Neural cell (in vitro differentiated cells): ENCODE data around the gene NDST1. TPM values are rescaled to one million over a fixed set of nuclear protein-coding genes. Genes with fewer than 3 reads are reported as not detected.

ENCODE experiments used
- H2AFZ ChIP-seq: fragments of 200-600, 300-800 bp; sonication (generic), shearing (Covaris generic); 2 replicates; pipeline ENCODE4 v1.6.0; 2014; ENCODE audit warnings: low read depth, mild to moderate bottlenecking, antibody characterized with exemption, low read length, moderate library complexity
- H3F3A ChIP-seq: fragments of 200-600 bp; shearing (Covaris generic); 2 replicates; pipeline ENCODE4 v1.6.1; 2016; ENCODE audit warnings: mild to moderate bottlenecking, moderate library complexity, mixed read lengths, antibody characterized with exemption, low read length; ENCODE audit not compliant: insufficient read depth, poor library complexity, severe bottlenecking
- H3K27ac ChIP-seq: fragments of 200-600, 300-800 bp; sonication (generic), shearing (Covaris generic); 2 replicates; pipeline ENCODE4 v1.5.1; 2014; ENCODE audit warnings: mild to moderate bottlenecking, low read length, moderate library complexity
- H3K27me3 ChIP-seq: fragments of 300-800, 200-600 bp; sonication (generic), shearing (Covaris generic); 2 replicates; pipeline ENCODE4 v1.6.0; 2014; ENCODE audit warnings: mild to moderate bottlenecking, low read depth, low read length, moderate library complexity; ENCODE audit not compliant: insufficient read depth
- H3K36me3 ChIP-seq: fragments of 300-800, 200-600 bp; sonication (generic), shearing (Covaris generic); 2 replicates; pipeline ENCODE4 v1.5.1; 2014; ENCODE audit warnings: mild to moderate bottlenecking, antibody characterized with exemption, low read length, moderate library complexity; ENCODE audit not compliant: insufficient read depth
- H3K4me2 ChIP-seq: fragments of 300-800, 200-600 bp; sonication (generic), shearing (Covaris generic); 2 replicates; pipeline ENCODE4 v1.6.0; 2014; ENCODE audit warnings: mild to moderate bottlenecking, low read length
- H3K4me3 ChIP-seq: fragments of 300-800, 200-600 bp; sonication (generic), shearing (Covaris generic); 2 replicates; pipeline ENCODE4 v1.5.1; 2014; ENCODE audit warnings: mild to moderate bottlenecking, low read length, moderate library complexity
- H3K79me2 ChIP-seq: fragments of 200-600 bp; shearing (Covaris generic); replicated peaks from 2 replicates; pipeline ENCODE4 v1.6.0; 2014; ENCODE audit warnings: mild to moderate bottlenecking, low read length, moderate library complexity; ENCODE audit not compliant: insufficient read depth
- H3K9ac ChIP-seq: fragments of 300-800, 200-600 bp; sonication (generic), shearing (Covaris generic); 2 replicates; pipeline ENCODE4 v1.6.1; 2016; ENCODE audit warnings: mild to moderate bottlenecking, low read length, mixed read lengths
- H3K9me2 ChIP-seq: fragments of 200-600 bp; shearing (Covaris generic); 2 replicates; pipeline ENCODE4 v1.6.1; 2016; ENCODE audit warnings: mild to moderate bottlenecking, low read length, mixed read lengths; ENCODE audit not compliant: insufficient read depth
- H3K9me3 ChIP-seq: fragments of 200-600, 300-800 bp; sonication (generic), shearing (Covaris generic); 2 replicates; pipeline ENCODE4 v1.6.1; 2016; ENCODE audit warnings: mild to moderate bottlenecking, mixed run types, low read length, moderate library complexity, mixed read lengths
- H4K20me1 ChIP-seq: fragments of 200-600 bp; shearing (Covaris generic); 2 replicates; pipeline ENCODE4 v1.6.1; 2016; ENCODE audit warnings: mild to moderate bottlenecking, mixed run types; ENCODE audit not compliant: insufficient read depth
- EP300 ChIP-seq: fragments of 450-650 bp; conservative IDR thresholded peaks from 2 replicates; pipeline ENCODE4 v1.6.1; 2014; ENCODE audit warnings: antibody characterized with exemption, mild to moderate bottlenecking, moderate library complexity; ENCODE audit not compliant: poor library complexity, severe bottlenecking
- EZH2 ChIP-seq: fragments of 200-600, 300-800 bp; shearing (Covaris generic), sonication (generic); IDR thresholded peaks from 2 replicates; pipeline ENCODE4 v1.6.1; 2014; ENCODE audit warnings: antibody characterized with exemption, low read length, borderline replicate concordance, mild to moderate bottlenecking; ENCODE audit not compliant: insufficient read depth, poor library complexity, severe bottlenecking
- MXI1 ChIP-seq: fragments of 450-650 bp; conservative IDR thresholded peaks from 2 replicates; pipeline ENCODE4 v1.6.1; 2014; ENCODE audit warnings: antibody characterized with exemption, mild to moderate bottlenecking; ENCODE audit not compliant: poor library complexity, severe bottlenecking
- POLR2AphosphoS5 ChIP-seq: IDR thresholded peaks from 2 replicates; pipeline ENCODE4 v1.6.1; 2012
- RAD21 ChIP-seq: fragments of 450-650 bp; conservative IDR thresholded peaks from 2 replicates; pipeline ENCODE4 v1.6.1; 2014; ENCODE audit warnings: antibody characterized with exemption, mild to moderate bottlenecking, moderate library complexity
- SMC3 ChIP-seq: fragments of 450-650 bp; conservative IDR thresholded peaks from 2 replicates; pipeline ENCODE4 v1.6.1; 2014; ENCODE audit warnings: antibody characterized with exemption, mild to moderate bottlenecking, moderate library complexity; ENCODE audit not compliant: poor library complexity
- TAF1 ChIP-seq: IDR thresholded peaks from 2 replicates; pipeline ENCODE4 v1.6.1; 2012; ENCODE audit warnings: low read depth
- polyA plus RNA-seq: library from polyadenylated mRNA; depleted of rRNA; stranded (reverse); fragments of >200 nt; gene quantifications from 2 replicates; pipeline ENCODE4 v1.2.3, GENCODE V29; 2014
- TF ChIP-seq, protein P1 (sequence below): IDR thresholded peaks from 2 replicates; pipeline ENCODE4 v1.6.1; 2012; ENCODE audit warnings: borderline replicate concordance
- TF ChIP-seq, protein P2 (sequence below): fragments of 450-650 bp; IDR thresholded peaks from 2 replicates; pipeline ENCODE4 v1.5.1; 2014; ENCODE audit warnings: antibody characterized with exemption, mild to moderate bottlenecking, moderate library complexity; ENCODE audit not compliant: poor library complexity, severe bottlenecking

Gene NDST1
- polyA plus RNA-seq, 1 donor from 2014 or later = 15.6 TPM

DNA sequence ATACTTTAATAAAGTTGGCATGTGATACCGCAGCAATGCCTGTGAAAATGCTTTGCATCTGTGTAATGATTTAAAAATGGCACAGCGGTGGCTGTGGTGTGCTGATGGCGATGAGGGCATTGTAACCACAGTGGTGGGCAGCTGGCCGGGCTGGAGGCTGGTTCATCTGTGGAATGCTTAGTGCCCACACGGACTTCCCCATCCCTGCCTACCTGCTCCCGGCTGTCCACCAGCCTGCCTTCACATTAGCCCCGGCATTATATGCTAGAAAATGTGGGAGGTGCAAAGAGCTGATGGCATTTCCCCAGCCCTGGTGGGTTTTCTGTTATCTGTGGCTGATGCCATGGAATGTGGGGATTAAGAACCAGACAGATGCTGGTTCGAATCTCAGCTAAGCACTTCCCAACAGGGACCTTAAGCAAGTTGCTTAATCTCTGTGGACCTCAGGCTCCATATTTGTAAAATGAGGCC, 2.9 kb upstream of the NDST1 start:
- H3K4me3 ChIP-seq = no peak overlapping the region
- no peaks in the 10 kb centered on the region for H3K27me3 ChIP-seq
- peaks cover 54% of the 10 kb centered on the region for H3K79me2 ChIP-seq
- H3K9me2 ChIP-seq = no peaks in the 10 kb centered on the region
- no peaks in the 10 kb centered on the region for H3F3A ChIP-seq
- H3K36me3 ChIP-seq = no peaks in the 10 kb centered on the region
- H3K9ac ChIP-seq = no peak overlapping the region
- no peaks in the 10 kb centered on the region for H4K20me1 ChIP-seq
- TF ChIP-seq TAF1 (no peak), RAD21 (no peak), MXI1 (no peak), EP300 (no peak), SMC3 (no peak), EZH2 (no peak), POLR2AphosphoS5 (no peak)
- TF ChIP-seq, protein P1, sequence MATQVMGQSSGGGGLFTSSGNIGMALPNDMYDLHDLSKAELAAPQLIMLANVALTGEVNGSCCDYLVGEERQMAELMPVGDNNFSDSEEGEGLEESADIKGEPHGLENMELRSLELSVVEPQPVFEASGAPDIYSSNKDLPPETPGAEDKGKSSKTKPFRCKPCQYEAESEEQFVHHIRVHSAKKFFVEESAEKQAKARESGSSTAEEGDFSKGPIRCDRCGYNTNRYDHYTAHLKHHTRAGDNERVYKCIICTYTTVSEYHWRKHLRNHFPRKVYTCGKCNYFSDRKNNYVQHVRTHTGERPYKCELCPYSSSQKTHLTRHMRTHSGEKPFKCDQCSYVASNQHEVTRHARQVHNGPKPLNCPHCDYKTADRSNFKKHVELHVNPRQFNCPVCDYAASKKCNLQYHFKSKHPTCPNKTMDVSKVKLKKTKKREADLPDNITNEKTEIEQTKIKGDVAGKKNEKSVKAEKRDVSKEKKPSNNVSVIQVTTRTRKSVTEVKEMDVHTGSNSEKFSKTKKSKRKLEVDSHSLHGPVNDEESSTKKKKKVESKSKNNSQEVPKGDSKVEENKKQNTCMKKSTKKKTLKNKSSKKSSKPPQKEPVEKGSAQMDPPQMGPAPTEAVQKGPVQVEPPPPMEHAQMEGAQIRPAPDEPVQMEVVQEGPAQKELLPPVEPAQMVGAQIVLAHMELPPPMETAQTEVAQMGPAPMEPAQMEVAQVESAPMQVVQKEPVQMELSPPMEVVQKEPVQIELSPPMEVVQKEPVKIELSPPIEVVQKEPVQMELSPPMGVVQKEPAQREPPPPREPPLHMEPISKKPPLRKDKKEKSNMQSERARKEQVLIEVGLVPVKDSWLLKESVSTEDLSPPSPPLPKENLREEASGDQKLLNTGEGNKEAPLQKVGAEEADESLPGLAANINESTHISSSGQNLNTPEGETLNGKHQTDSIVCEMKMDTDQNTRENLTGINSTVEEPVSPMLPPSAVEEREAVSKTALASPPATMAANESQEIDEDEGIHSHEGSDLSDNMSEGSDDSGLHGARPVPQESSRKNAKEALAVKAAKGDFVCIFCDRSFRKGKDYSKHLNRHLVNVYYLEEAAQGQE = no peak
- TF ChIP-seq, protein P2, sequence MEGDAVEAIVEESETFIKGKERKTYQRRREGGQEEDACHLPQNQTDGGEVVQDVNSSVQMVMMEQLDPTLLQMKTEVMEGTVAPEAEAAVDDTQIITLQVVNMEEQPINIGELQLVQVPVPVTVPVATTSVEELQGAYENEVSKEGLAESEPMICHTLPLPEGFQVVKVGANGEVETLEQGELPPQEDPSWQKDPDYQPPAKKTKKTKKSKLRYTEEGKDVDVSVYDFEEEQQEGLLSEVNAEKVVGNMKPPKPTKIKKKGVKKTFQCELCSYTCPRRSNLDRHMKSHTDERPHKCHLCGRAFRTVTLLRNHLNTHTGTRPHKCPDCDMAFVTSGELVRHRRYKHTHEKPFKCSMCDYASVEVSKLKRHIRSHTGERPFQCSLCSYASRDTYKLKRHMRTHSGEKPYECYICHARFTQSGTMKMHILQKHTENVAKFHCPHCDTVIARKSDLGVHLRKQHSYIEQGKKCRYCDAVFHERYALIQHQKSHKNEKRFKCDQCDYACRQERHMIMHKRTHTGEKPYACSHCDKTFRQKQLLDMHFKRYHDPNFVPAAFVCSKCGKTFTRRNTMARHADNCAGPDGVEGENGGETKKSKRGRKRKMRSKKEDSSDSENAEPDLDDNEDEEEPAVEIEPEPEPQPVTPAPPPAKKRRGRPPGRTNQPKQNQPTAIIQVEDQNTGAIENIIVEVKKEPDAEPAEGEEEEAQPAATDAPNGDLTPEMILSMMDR = no peak
- H3K9me3 ChIP-seq = no peaks in the 10 kb centered on the region
- no peak overlapping the region for H2AFZ ChIP-seq
- H3K27ac ChIP-seq = no peak overlapping the region
- H3K4me2 ChIP-seq = no peak overlapping the region

DNA sequence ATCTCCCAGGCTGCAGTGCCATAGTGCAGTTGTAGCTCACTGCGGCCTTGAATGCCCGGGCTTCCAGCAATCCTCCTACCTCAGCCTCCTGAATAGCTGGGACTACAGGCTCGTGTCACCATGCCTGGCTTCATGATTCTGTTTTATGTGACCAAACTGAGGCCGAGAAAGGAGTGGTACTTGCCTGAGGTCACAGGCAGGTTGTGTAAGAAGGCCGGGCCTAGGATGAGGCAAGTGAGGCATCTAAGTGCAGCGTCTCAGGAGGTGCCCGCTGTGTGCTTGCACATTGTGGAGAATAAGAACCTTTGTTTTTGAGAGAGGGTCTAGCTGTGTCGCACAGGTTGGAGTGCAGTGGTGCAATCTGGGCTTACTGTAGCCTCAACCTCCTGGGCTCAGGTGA, 2.1 kb upstream of the NDST1 start:
- H3K9ac ChIP-seq = no peak overlapping the region
- peaks cover 52% of the 10 kb centered on the region for H3K79me2 ChIP-seq
- H4K20me1 ChIP-seq = no peaks in the 10 kb centered on the region

More for the DNA sequence above, 2.1 kb upstream of the NDST1 start:
- TF ChIP-seq RAD21 (no peak), EZH2 (no peak), POLR2AphosphoS5 (no peak), TAF1 (no peak), EP300 (no peak), MXI1 (no peak), SMC3 (no peak)
- TF ChIP-seq, protein P1 = no peak
- TF ChIP-seq, protein P2 = no peak
- no peak overlapping the region for H3K4me2 ChIP-seq
- no peak overlapping the region for H3K27ac ChIP-seq
- H3K36me3 ChIP-seq = no peaks in the 10 kb centered on the region
- no peaks in the 10 kb centered on the region for H3K27me3 ChIP-seq
- H3F3A ChIP-seq = no peaks in the 10 kb centered on the region
- H3K4me3 ChIP-seq = no peak overlapping the region
- H3K9me2 ChIP-seq = no peaks in the 10 kb centered on the region
- no peak overlapping the region for H2AFZ ChIP-seq
- H3K9me3 ChIP-seq = no peaks in the 10 kb centered on the region
